Naive thymus-derived CD4-positive, alpha-beta T cell (primary cell): ENCODE data around the gene ERCC6L2. TPM values are rescaled to one million over a fixed set of nuclear protein-coding genes. Genes with fewer than 3 reads are reported as not detected.

Experiments
- ATAC-seq: fragments of 150-1000 bp; cut with Tn5 transposase; 2 replicates; pipeline ENCODE4 v1.10.0; 2021; ENCODE audit warnings: mild to moderate bottlenecking, moderate library complexity
- CTCF ChIA-PET: fragments of 350-600 bp; sonication (Branson Sonifier 250); formaldehyde crosslinking; loops from one replicate; lab custom pipeline; 2021; ENCODE audit warnings: antibody characterized with exemption; lab: Charles Lee
- POLR2A ChIA-PET: fragments of 350-600 bp; sonication (Branson Sonifier 250); formaldehyde crosslinking; loops from one replicate; lab custom pipeline; 2021; ENCODE audit warnings: antibody characterized with exemption, inconsistent platforms; lab: Charles Lee
- DNase-seq, 9 donors: peaks; one replicate each; pipeline versions ENCODE4 v3.0.0 to v3.0.0-alpha.2; 2020 to 2022; ENCODE audit warnings: mixed read lengths in 1 of 9
- H3K27ac ChIP-seq: one replicate; pipeline ENCODE4 v1.7.0; 2013; ENCODE audit warnings: mild to moderate bottlenecking, low read depth, low read length, moderate library complexity
- H3K27me3 ChIP-seq, 2 donors: one replicate each; pipeline ENCODE4 v1.7.0; 2013; ENCODE audit warnings: low read length in 2 of 2, mild to moderate bottlenecking in 2 of 2, moderate library complexity in 2 of 2; ENCODE audit not compliant: control insufficient read depth in 2 of 2, insufficient read depth in 2 of 2
- H3K36me3 ChIP-seq, 3 experiments: 1 replicate in 2 of 3; 2 replicates in 1 of 3; pipeline ENCODE4 v1.7.0; 2013; ENCODE audit warnings: low read length in 3 of 3, mild to moderate bottlenecking in 3 of 3, moderate library complexity in 1 of 3; ENCODE audit not compliant: insufficient read depth in 3 of 3, control insufficient read depth in 2 of 3
- H3K4me1 ChIP-seq, 2 donors: one replicate each; pipeline ENCODE4 v1.7.0; 2013; ENCODE audit warnings: low read length in 2 of 2, mild to moderate bottlenecking in 2 of 2, moderate library complexity in 1 of 2; ENCODE audit not compliant: control insufficient read depth in 2 of 2, insufficient read depth in 2 of 2
- H3K4me3 ChIP-seq: 2 replicates; pipeline ENCODE4 v1.7.0; 2013; ENCODE audit warnings: mild to moderate bottlenecking, low read length
- H3K9me3 ChIP-seq, 3 experiments: 1 replicate in 2 of 3; 2 replicates in 1 of 3; pipeline ENCODE4 v1.7.0; 2013; ENCODE audit warnings: low read length in 3 of 3; ENCODE audit not compliant: control insufficient read depth in 2 of 3
- H3K27ac Mint-ChIP-seq, 9 donors: one replicate each; pipeline ENCODE4 v1.8.0; 2020 to 2022; ENCODE audit warnings: mixed read lengths in 9 of 9, mild to moderate bottlenecking in 8 of 9, moderate library complexity in 5 of 9, inconsistent platforms in 2 of 9
- H3K27me3 Mint-ChIP-seq, 5 donors: one replicate each; pipeline ENCODE4 v1.8.0; 2021 to 2022; ENCODE audit warnings: mixed read lengths in 5 of 5, mild to moderate bottlenecking in 1 of 5
- H3K36me3 Mint-ChIP-seq, 5 donors: one replicate each; pipeline ENCODE4 v1.8.0; 2020 to 2022; ENCODE audit warnings: mixed read lengths in 5 of 5, mild to moderate bottlenecking in 3 of 5, inconsistent platforms in 1 of 5
- H3K4me1 Mint-ChIP-seq, 7 donors: one replicate each; pipeline ENCODE4 v1.8.0; 2020 to 2022; ENCODE audit warnings: mixed read lengths in 7 of 7, mild to moderate bottlenecking in 3 of 7, inconsistent platforms in 1 of 7
- H3K4me3 Mint-ChIP-seq, 10 donors: one replicate each; pipeline ENCODE4 v1.8.0; 2020 to 2022; ENCODE audit warnings: mild to moderate bottlenecking in 10 of 10, mixed read lengths in 10 of 10, moderate library complexity in 6 of 10, inconsistent platforms in 2 of 10
- H3K9me3 Mint-ChIP-seq, 11 donors: one replicate each; pipeline ENCODE4 v1.8.0; 2020 to 2022; ENCODE audit warnings: mixed read lengths in 11 of 11, mild to moderate bottlenecking in 4 of 11, inconsistent platforms in 1 of 11, moderate library complexity in 1 of 11
- intact Hi-C, 2 donors: fragments of 100-400 bp; cut with micrococcal nuclease; formaldehyde crosslinking; loops; one replicate each; pipeline ENCODE4 v1.15.1; 2023
- polyA plus RNA-seq, 2 donors: library from polyadenylated mRNA; unstranded; fragments of 300-500 nt; fragmentation: Illumina TruSeq; gene quantifications; one replicate each; pipeline ENCODE4 v1.2.3, GENCODE V29; 2021
- total RNA-seq, 6 experiments: library from RNA in 5 of 6; stranded (reverse) in 5 of 6; gene quantifications; 1 replicate in 5 of 6; 2 replicates in 1 of 6; pipeline ENCODE4 v1.2.3 and lab custom pipeline; 2021 to 2026

Gene ERCC6L2
- total and polyA plus RNA-seq, 7 experiments from 2014 or later = 46.2 to 82.8 (median 54.9) TPM

DNA sequence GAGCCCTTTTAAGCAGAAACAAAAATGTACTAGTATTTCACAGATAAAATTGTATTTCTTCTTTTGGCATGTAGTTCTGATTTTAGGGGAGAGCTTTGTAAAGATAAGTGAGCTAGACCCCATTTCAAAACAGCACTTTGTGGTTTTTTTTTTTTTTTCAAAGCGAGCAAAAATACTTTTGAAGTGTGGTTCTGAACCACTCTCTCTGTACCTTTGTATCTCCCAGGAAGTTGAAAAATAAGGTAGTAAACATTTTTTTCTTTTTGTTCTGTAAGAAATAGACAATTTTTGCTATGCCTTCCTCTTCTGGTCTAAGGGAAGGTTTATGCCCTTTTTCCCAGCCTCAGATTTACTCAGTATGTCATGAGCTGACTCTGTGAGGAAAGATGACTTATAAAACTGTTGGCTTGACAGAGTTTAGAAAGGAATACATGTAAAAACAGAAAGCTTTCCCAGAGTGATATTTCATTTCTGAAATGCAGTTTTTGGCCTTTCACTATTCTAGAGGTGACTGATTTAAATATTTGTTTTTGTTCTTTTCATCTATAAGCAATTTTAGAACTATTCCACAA lies 12.5 kb downstream of the ERCC6L2 start:
- H3K36me3 Mint-ChIP-seq = peaks cover 12 to 49% (median 35%) of the 10 kb centered on the region in 5 donors
- CTCF ChIA-PET = interaction anchor here (0.6 to 1.6 kb wide), 3 partner anchors 13 to 329 kb away, joined by 3 to 7 read pairs (median 3); partner anchors contain the start of gene ERCC6L2
- peaks cover 0 to 5% (median 0%) of the 10 kb centered on the region in 11 donors for H3K9me3 Mint-ChIP-seq
- peak overlapping the region; percentile 81 to 94 (median 89) for H3K27ac Mint-ChIP-seq
- H3K4me1 Mint-ChIP-seq = peaks cover 22 to 89% (median 83%) of the 10 kb centered on the region in 7 donors
- no peaks in the 10 kb centered on the region for H3K27me3 Mint-ChIP-seq
- peak overlapping the region; percentile 60 to 83 (median 77) for H3K4me3 Mint-ChIP-seq
- POLR2A ChIA-PET = interaction anchor here (0.7 to 6.3 kb wide), 6 partner anchors 8 to 429 kb away, joined by 3 to 77 read pairs (median 5); partner anchors contain the start of gene ERCC6L2
- Histone ChIP-seq H3K36me3 (no peaks in the 10 kb centered on the region), H3K4me1 (peaks cover 16 to 56% of the 10 kb centered on the region in 2 donors), H3K27ac (peak overlapping the region; percentile 59), H3K4me3 (peak overlapping the region; percentile 26), H3K9me3 (no peaks in the 10 kb centered on the region), H3K27me3 (no peaks in the 10 kb centered on the region)
- ATAC-seq (peak; percentile 82), DNase-seq (peak in 6 of 9 donors; percentile 38 to 65 (median 56))
- intact Hi-C loops = loop anchor here (1.0 to 2.0 kb wide), 3 partner anchors 8 to 15 kb away; no protein-coding TSS in a partner anchor

DNA sequence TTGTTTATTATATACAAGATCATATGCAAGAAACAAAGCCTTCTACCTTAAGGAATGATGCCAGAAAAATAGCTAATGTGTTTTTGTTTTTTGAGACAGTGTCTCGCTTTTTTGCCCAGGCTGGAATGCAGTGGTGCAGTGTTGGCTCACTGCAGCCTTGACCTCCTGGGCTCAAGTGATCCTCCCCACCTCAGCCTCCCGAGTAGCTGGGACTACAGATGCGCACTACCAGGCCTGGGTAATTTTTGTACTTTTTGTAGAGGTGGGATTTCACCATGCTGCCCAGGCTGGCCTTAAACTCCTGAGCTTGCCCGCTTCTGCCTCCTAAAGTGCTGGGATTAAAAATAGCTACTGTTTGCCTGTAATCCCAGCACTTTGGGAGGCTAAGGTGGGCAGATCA lies 15.1 kb downstream of the ERCC6L2 start:
- no peaks in the 10 kb centered on the region for H3K27me3 Mint-ChIP-seq
- Histone ChIP-seq H3K27me3 (no peaks in the 10 kb centered on the region), H3K4me3 (no peak overlapping the region), H3K36me3 (no peaks in the 10 kb centered on the region), H3K4me1 (peaks cover 16 to 53% of the 10 kb centered on the region in 2 donors), H3K9me3 (no peaks in the 10 kb centered on the region), H3K27ac (peak overlapping the region; percentile 6)
- ChIA-PET POLR2A (interaction anchor here (6.3 kb wide), 1 partner anchor 15 kb away, joined by 77 read pairs; the partner anchor contains the start of gene ERCC6L2), CTCF (interaction anchor here (0.6 kb wide), 1 partner anchor 812 kb away, joined by 3 read pairs; no protein-coding TSS in a partner anchor)
- peaks cover 23 to 86% (median 71%) of the 10 kb centered on the region in 7 donors for H3K4me1 Mint-ChIP-seq
- ATAC-seq (no peak), DNase-seq (no peak)
- H3K27ac Mint-ChIP-seq = peak overlapping the region in 4 of 9 donors; percentile 28 to 89 (median 70)
- H3K9me3 Mint-ChIP-seq = peaks cover 0 to 11% (median 1%) of the 10 kb centered on the region in 11 donors
- intact Hi-C loops = no loop called here
- peaks cover 0 to 40% (median 15%) of the 10 kb centered on the region in 5 donors for H3K36me3 Mint-ChIP-seq
- no peak overlapping the region for H3K4me3 Mint-ChIP-seq

DNA sequence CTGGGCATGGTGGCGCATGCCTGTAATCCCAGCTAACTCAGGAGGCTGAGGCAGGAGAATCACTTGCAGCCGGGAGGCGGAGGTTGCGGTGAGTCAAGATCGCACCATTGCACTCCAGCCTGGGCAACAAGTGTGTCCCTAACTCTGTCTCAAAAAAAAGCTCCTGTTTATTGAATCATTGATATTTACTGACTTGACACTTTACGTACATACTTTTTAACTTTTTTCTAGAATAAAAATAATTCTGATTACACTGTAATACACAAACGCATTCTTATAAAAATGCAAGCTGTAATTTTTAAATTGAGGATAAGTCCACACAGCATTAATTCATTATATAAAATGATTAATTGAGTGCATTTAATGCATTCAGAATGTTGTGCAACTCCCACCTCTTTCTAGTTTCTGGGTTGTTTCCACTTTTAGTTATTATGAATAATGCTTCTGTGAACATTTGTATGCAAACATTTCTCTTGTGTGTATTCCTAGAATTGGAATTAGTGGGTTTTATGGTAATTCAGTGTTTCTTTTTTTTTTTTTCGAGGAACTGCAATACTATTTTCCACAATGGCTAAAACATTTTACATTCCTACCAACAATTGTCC lies 15.7 kb downstream of the ERCC6L2 start:
- H3K27ac Mint-ChIP-seq = peak overlapping the region in 6 of 9 donors; percentile 1 to 88 (median 68)
- H3K27me3 Mint-ChIP-seq = no peaks in the 10 kb centered on the region
- Histone ChIP-seq H3K27ac (peak overlapping the region; percentile 6), H3K4me3 (no peak overlapping the region), H3K27me3 (no peaks in the 10 kb centered on the region), H3K36me3 (no peaks in the 10 kb centered on the region), H3K9me3 (no peaks in the 10 kb centered on the region), H3K4me1 (peaks cover 16 to 50% of the 10 kb centered on the region in 2 donors)
- CTCF ChIA-PET = no interaction called here
- H3K4me1 Mint-ChIP-seq = peaks cover 25 to 86% (median 69%) of the 10 kb centered on the region in 7 donors
- ATAC-seq = no peak
- POLR2A ChIA-PET = interaction anchor here (0.5 to 6.3 kb wide), 2 partner anchors 16 to 104 kb away, joined by 4 to 77 read pairs; partner anchors contain the start of gene ERCC6L2
- DNase-seq = no peak
- peak overlapping the region in 1 of 10 donors; percentile 32 for H3K4me3 Mint-ChIP-seq
- H3K9me3 Mint-ChIP-seq = peaks cover 0 to 14% (median 4%) of the 10 kb centered on the region in 11 donors
- intact Hi-C loops = no loop called here
- peaks cover 0 to 40% (median 14%) of the 10 kb centered on the region in 5 donors for H3K36me3 Mint-ChIP-seq

DNA sequence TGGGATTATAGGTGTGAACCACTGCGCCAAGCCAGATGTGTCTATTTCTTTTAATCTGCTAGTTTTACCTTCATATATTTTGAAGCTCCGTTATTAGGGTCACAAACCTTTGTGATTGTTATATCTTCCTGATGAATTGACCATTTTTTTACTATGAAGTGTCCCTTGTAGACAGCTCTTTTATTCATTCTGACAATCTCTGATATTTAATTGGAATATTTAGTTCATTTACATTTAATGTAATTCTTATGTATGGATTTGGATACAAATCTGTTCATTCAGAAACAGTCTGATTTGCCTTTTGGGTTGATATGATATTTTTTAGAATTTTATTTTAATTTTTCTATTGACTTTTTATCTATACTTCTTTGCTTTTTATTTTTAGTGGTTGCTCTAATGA lies 17.2 kb downstream of the ERCC6L2 start:
- Histone ChIP-seq H3K4me3 (no peak overlapping the region), H3K36me3 (no peaks in the 10 kb centered on the region), H3K9me3 (no peaks in the 10 kb centered on the region), H3K4me1 (peaks cover 14 to 35% of the 10 kb centered on the region in 2 donors), H3K27me3 (no peaks in the 10 kb centered on the region), H3K27ac (no peak overlapping the region)
- ChIA-PET POLR2A (interaction anchor here (1.0 to 1.1 kb wide), 2 partner anchors 12 to 18 kb away, joined by 3 to 4 read pairs; no protein-coding TSS in a partner anchor), CTCF (no interaction called here)
- Mint-ChIP-seq H3K4me3 (peak overlapping the region in 1 of 10 donors; percentile 40), H3K36me3 (peaks cover 0 to 40% (median 19%) of the 10 kb centered on the region in 5 donors), H3K4me1 (peaks cover 27 to 86% (median 69%) of the 10 kb centered on the region in 7 donors), H3K27me3 (no peaks in the 10 kb centered on the region), H3K27ac (peak overlapping the region in 3 of 9 donors; percentile 81 to 85 (median 82)), H3K9me3 (peaks cover 0 to 16% (median 5%) of the 10 kb centered on the region in 11 donors)
- no peak for DNase-seq
- no peak for ATAC-seq
- intact Hi-C loops = loop anchor here in 1 of 2 donors (1.0 kb wide), 1 partner anchor 8 kb away; no protein-coding TSS in a partner anchor

- H3K4me1 Mint-ChIP-seq = peaks cover 21 to 72% (median 60%) of the 10 kb centered on the region in 7 donors
- H3K4me1 ChIP-seq = peaks cover 5 to 15% of the 10 kb centered on the region in 2 donors
- DNase-seq (no peak), ATAC-seq (no peak)
- no peaks in the 10 kb centered on the region for H3K27me3 ChIP-seq
- H3K9me3 Mint-ChIP-seq = peaks cover 0 to 16% (median 5%) of the 10 kb centered on the region in 11 donors
- no peak overlapping the region for H3K4me3 ChIP-seq
- H3K27me3 Mint-ChIP-seq = no peaks in the 10 kb centered on the region
- POLR2A ChIA-PET = interaction anchor here (2.5 kb wide), 1 partner anchor 21 kb away, joined by 11 read pairs; the partner anchor contains the start of gene ERCC6L2
- no peak overlapping the region for H3K27ac ChIP-seq
- peaks cover 0 to 44% (median 31%) of the 10 kb centered on the region in 5 donors for H3K36me3 Mint-ChIP-seq
- no peaks in the 10 kb centered on the region for H3K9me3 ChIP-seq
- CTCF ChIA-PET = interaction anchor here (1.2 kb wide), 1 partner anchor 22 kb away, joined by 4 read pairs; no protein-coding TSS in a partner anchor
- H3K36me3 ChIP-seq = no peaks in the 10 kb centered on the region
- H3K4me3 Mint-ChIP-seq = peak overlapping the region in 7 of 10 donors; percentile 40 to 74 (median 50)
- peak overlapping the region in 6 of 9 donors; percentile 53 to 86 (median 72) for H3K27ac Mint-ChIP-seq
- intact Hi-C loops = loop anchor here in 1 of 2 donors (1.0 to 5.0 kb wide), 3 partner anchors 8 to 116 kb away; no protein-coding TSS in a partner anchor
Measured at GRCh38 chr9:95896580-95896979, 21.1 kb downstream of the ERCC6L2 start.

GRCh38 chr9:95901506-95901905 lies 26.0 kb downstream of the ERCC6L2 start:
- Mint-ChIP-seq H3K4me1 (peaks cover 20 to 68% (median 42%) of the 10 kb centered on the region in 7 donors), H3K27ac (no peak overlapping the region), H3K36me3 (peaks cover 0 to 44% (median 33%) of the 10 kb centered on the region in 5 donors), H3K9me3 (peaks cover 0 to 3% (median 0%) of the 10 kb centered on the region in 11 donors), H3K4me3 (peak overlapping the region in 1 of 10 donors; percentile 16), H3K27me3 (no peaks in the 10 kb centered on the region)
- Histone ChIP-seq H3K36me3 (peaks cover 0 to 4% (median 0%) of the 10 kb centered on the region in 3 experiments), H3K4me3 (no peak overlapping the region), H3K4me1 (peaks cover 0 to 5% of the 10 kb centered on the region in 2 donors), H3K27ac (no peak overlapping the region), H3K27me3 (no peaks in the 10 kb centered on the region), H3K9me3 (no peaks in the 10 kb centered on the region)
- ChIA-PET POLR2A (no interaction called here), CTCF (no interaction called here)
- intact Hi-C loops = loop anchor here in 1 of 2 donors (5.0 kb wide), 1 partner anchor 81 kb away; no protein-coding TSS in a partner anchor
- DNase-seq = no peak
- no peak for ATAC-seq
